ENCODE data around the gene ZSCAN4.

DNA sequence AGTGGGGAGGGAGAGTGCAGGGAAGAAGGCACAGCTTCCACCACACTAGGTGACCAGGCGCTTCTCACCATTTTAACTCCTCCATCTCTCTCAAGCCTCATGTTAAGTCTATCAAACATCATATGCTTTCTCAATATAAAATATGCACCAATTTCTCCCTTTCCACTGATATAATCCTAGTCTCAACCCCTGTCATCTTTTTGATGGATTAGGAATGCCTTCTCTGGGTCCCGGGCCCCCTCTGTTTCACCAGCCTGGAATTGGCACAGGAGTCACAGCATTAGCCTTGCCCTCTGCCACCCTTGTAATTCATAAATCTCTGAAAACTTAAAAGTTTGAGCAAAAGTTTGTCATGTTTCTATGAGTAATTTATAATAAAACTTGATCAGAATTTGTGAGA is at the start of gene ZSCAN4:
- TF ChIP-seq, protein P1, sequence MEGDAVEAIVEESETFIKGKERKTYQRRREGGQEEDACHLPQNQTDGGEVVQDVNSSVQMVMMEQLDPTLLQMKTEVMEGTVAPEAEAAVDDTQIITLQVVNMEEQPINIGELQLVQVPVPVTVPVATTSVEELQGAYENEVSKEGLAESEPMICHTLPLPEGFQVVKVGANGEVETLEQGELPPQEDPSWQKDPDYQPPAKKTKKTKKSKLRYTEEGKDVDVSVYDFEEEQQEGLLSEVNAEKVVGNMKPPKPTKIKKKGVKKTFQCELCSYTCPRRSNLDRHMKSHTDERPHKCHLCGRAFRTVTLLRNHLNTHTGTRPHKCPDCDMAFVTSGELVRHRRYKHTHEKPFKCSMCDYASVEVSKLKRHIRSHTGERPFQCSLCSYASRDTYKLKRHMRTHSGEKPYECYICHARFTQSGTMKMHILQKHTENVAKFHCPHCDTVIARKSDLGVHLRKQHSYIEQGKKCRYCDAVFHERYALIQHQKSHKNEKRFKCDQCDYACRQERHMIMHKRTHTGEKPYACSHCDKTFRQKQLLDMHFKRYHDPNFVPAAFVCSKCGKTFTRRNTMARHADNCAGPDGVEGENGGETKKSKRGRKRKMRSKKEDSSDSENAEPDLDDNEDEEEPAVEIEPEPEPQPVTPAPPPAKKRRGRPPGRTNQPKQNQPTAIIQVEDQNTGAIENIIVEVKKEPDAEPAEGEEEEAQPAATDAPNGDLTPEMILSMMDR (conservative IDR thresholded peaks at IDR 0.05; ENCODE audit: low read depth, low read length), result no peak
- TF ChIP-seq EZH2phosphoT487 (IDR thresholded peaks at IDR 0.05; ENCODE audit: borderline replicate concordance, low read length), result no peak

All from PC-3 (cell line).